Activated CD4-positive, alpha-beta T cell treated with anti-CD3 and anti-CD28 coated beads, Interleukin-2, amount 50 U/mL, for 1 hour (primary cell): ENCODE results near the gene ARID1B.

ENCODE experiments used
- DNase-seq: peaks from one replicate; pipeline ENCODE4 v3.0.0-alpha.2; 2020

Gene ARID1B

GRCh38 chr6:157236040-157236725 lies 459.0 kb downstream of the ARID1B start:
- no peak for DNase-seq

GRCh38 chr6:157238346-157238745 lies 461.2 kb downstream of the ARID1B start:
- DNase-seq = no peak

- DNase-seq = no peak
Measured at GRCh38 chr6:157239148-157239547, 462.0 kb downstream of the ARID1B start.

- DNase-seq = no peak
Measured at GRCh38 chr6:157239671-157240058, 462.5 kb downstream of the ARID1B start.

GRCh38 chr6:157240059-157240959 lies 463.1 kb downstream of the ARID1B start:
- no peak for DNase-seq

GRCh38 chr6:157240960-157241311 lies 463.8 kb downstream of the ARID1B start:
- no peak for DNase-seq

- no peak for DNase-seq
Measured at GRCh38 chr6:157242791-157243190, 465.6 kb downstream of the ARID1B start.

- DNase-seq = no peak
Measured at GRCh38 chr6:157244175-157244574, 467.0 kb downstream of the ARID1B start.

GRCh38 chr6:157244780-157245179 lies 467.6 kb downstream of the ARID1B start:
- DNase-seq = no peak

GRCh38 chr6:157245436-157245835 lies 468.3 kb downstream of the ARID1B start:
- DNase-seq = no peak

GRCh38 chr6:157246048-157246630 lies 469.0 kb downstream of the ARID1B start:
- DNase-seq = no peak

- DNase-seq = no peak
Measured at GRCh38 chr6:157246771-157247484, 469.8 kb downstream of the ARID1B start.

- DNase-seq = no peak
Measured at GRCh38 chr6:157248264-157248663, 471.1 kb downstream of the ARID1B start.

GRCh38 chr6:157249826-157250225 lies 472.6 kb downstream of the ARID1B start:
- no peak for DNase-seq

- DNase-seq = no peak
Measured at GRCh38 chr6:157251586-157252247, 474.5 kb downstream of the ARID1B start.

- no peak for DNase-seq
Measured at GRCh38 chr6:157253017-157253416, 475.8 kb downstream of the ARID1B start.

- DNase-seq = no peak
Measured at GRCh38 chr6:157253699-157254098, 476.5 kb downstream of the ARID1B start.

- no peak for DNase-seq
Measured at GRCh38 chr6:157254538-157254937, 477.4 kb downstream of the ARID1B start.

GRCh38 chr6:157255079-157255478 lies 477.9 kb downstream of the ARID1B start:
- DNase-seq = no peak

GRCh38 chr6:157258878-157259277 lies 481.7 kb downstream of the ARID1B start:
- no peak for DNase-seq

- DNase-seq = no peak
Measured at GRCh38 chr6:157259443-157259842, 482.3 kb downstream of the ARID1B start.
